Suprapubic skin (tissue), 4 donors: ENCODE results near the gene GRID1. TPM values are rescaled to one million over a fixed set of nuclear protein-coding genes. Genes with fewer than 3 reads are reported as not detected.
A peak's percentile ranks its signal among the peaks of the same experiment; 100 is the strongest.
"Not testable (repeated sequence)": the region's sequence is repeated elsewhere in the genome, so short reads cannot be mapped to it uniquely, and the experiment has no call there.

Experiments
- DNase-seq, 2 donors: peaks; one replicate each; pipeline ENCODE4 v3.0.0-alpha.2; 2019; ENCODE audit warnings: low spot score in 2 of 2
- H3K27ac ChIP-seq: fragments of 200-600 bp; sonication (generic); one replicate; pipeline ENCODE4 v1.5.1; 2019
- H3K27me3 ChIP-seq: fragments of 200-600 bp; sonication (generic); one replicate; pipeline ENCODE4 v1.5.1; 2019
- H3K36me3 ChIP-seq: fragments of 200-600 bp; sonication (generic); one replicate; pipeline ENCODE4 v1.5.1; 2019
- H3K4me1 ChIP-seq: fragments of 200-600 bp; sonication (generic); one replicate; pipeline ENCODE4 v1.5.1; 2019
- H3K4me3 ChIP-seq: fragments of 200-600 bp; sonication (generic); one replicate; pipeline ENCODE4 v1.5.1; 2019; ENCODE audit warnings: mild to moderate bottlenecking
- H3K9me3 ChIP-seq: fragments of 200-600 bp; sonication (generic); one replicate; pipeline ENCODE4 v1.5.1; 2019
- EP300 ChIP-seq: sonication (generic); formaldehyde crosslinking; IDR thresholded peaks from one replicate; pipeline ENCODE4 v1.6.1; 2017; ENCODE audit warnings: antibody characterized with exemption
- POLR2A ChIP-seq, 2 donors: fragments of 450-650 bp; IDR thresholded peaks; one replicate each; pipeline ENCODE4 v1.6.1; 2017; ENCODE audit warnings: antibody characterized with exemption in 2 of 2, mild to moderate bottlenecking in 2 of 2, moderate library complexity in 2 of 2
- POLR2AphosphoS5 ChIP-seq, 3 donors: sonication (generic); formaldehyde crosslinking; IDR thresholded peaks; one replicate each; pipeline ENCODE4 v1.6.1; 2017; ENCODE audit warnings: antibody characterized with exemption in 3 of 3
- WGBS: methylation state at CpG from one replicate; pipeline ENCODE4 v1.1.5; 2018; 5-methylcytosine and 5-hydroxymethylcytosine counted together
- total RNA-seq, 4 donors: library from RNA; depleted of rRNA; stranded (reverse); fragments of >200 nt; gene quantifications; one replicate each; pipeline ENCODE4 v1.1.0, GENCODE V29; 2016
- TF ChIP-seq, protein P1 (sequence below), 2 donors: fragments of 200-600 bp in 1 of 2; fragments of 450-650 bp in 1 of 2; sonication (generic) in 1 of 2; IDR thresholded peaks; one replicate each; pipeline ENCODE4 v1.5.1; 2016 to 2019; ENCODE audit warnings: antibody characterized with exemption in 2 of 2, mild to moderate bottlenecking in 1 of 2, moderate library complexity in 1 of 2

GRID1 gene
- total RNA-seq, 4 donors from 2014 or later: 1.8 to 3.1 (median 2.4) TPM

GRCh38 chr10:86177537-86178155, 188.9 kb downstream of the GRID1 start:
- no peak for TF ChIP-seq EP300
- TF ChIP-seq, protein P1, sequence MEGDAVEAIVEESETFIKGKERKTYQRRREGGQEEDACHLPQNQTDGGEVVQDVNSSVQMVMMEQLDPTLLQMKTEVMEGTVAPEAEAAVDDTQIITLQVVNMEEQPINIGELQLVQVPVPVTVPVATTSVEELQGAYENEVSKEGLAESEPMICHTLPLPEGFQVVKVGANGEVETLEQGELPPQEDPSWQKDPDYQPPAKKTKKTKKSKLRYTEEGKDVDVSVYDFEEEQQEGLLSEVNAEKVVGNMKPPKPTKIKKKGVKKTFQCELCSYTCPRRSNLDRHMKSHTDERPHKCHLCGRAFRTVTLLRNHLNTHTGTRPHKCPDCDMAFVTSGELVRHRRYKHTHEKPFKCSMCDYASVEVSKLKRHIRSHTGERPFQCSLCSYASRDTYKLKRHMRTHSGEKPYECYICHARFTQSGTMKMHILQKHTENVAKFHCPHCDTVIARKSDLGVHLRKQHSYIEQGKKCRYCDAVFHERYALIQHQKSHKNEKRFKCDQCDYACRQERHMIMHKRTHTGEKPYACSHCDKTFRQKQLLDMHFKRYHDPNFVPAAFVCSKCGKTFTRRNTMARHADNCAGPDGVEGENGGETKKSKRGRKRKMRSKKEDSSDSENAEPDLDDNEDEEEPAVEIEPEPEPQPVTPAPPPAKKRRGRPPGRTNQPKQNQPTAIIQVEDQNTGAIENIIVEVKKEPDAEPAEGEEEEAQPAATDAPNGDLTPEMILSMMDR (IDR thresholded peaks at IDR 0.05): no peak
- TF ChIP-seq POLR2A (IDR thresholded peaks at IDR 0.05): no peak
- no peak for TF ChIP-seq POLR2AphosphoS5 (IDR thresholded peaks at IDR 0.05)
- Histone ChIP-seq H3K27ac (no peak overlapping the region), H3K4me3 (no peak overlapping the region), H3K27me3 (no peaks in the 10 kb centered on the region), H3K36me3 (no peaks in the 10 kb centered on the region), H3K9me3 (no peaks in the 10 kb centered on the region), H3K4me1 (no peaks in the 10 kb centered on the region)
- DNase-seq: peak in 1 of 2 donors; percentile 74
- 86% methylated on average over 11 of the region's 11 CpGs for WGBS

GRCh38 chr10:86176850-86177536, 189.6 kb downstream of the GRID1 start:
- WGBS: 68% methylated on average over 10 of the region's 10 CpGs
- no peaks in the 10 kb centered on the region for H3K36me3 ChIP-seq
- H3K4me1 ChIP-seq: no peaks in the 10 kb centered on the region
- H3K27ac ChIP-seq: no peak overlapping the region
- H3K9me3 ChIP-seq: no peaks in the 10 kb centered on the region
- peak; percentile 30 to 55 for DNase-seq
- no peaks in the 10 kb centered on the region for H3K27me3 ChIP-seq
- H3K4me3 ChIP-seq: no peak overlapping the region
- TF ChIP-seq POLR2A (IDR thresholded peaks at IDR 0.05) (no peak), EP300 (no peak), POLR2AphosphoS5 (IDR thresholded peaks at IDR 0.05) (no peak)
- TF ChIP-seq, protein P1 (IDR thresholded peaks at IDR 0.05): no peak

GRCh38 chr10:86175476-86175875, 191.1 kb downstream of the GRID1 start:
- not testable (repeated sequence) for H3K27me3 ChIP-seq, H3K9me3 ChIP-seq, H3K36me3 ChIP-seq, H3K27ac ChIP-seq, H3K4me3 ChIP-seq, H3K4me1 ChIP-seq
- 94% methylated on average over 10 of the region's 10 CpGs for WGBS
- peak in 1 of 2 donors; percentile 26 for DNase-seq

- no peaks in the 10 kb centered on the region for H3K9me3 ChIP-seq
- no peaks in the 10 kb centered on the region for H3K4me1 ChIP-seq
- no peak for TF ChIP-seq EP300
- TF ChIP-seq, protein P1 (IDR thresholded peaks at IDR 0.05): no peak
- no peak for TF ChIP-seq POLR2A (IDR thresholded peaks at IDR 0.05)
- TF ChIP-seq POLR2AphosphoS5 (IDR thresholded peaks at IDR 0.05): no peak
Measured at GRCh38 chr10:86172301-86172700, 194.3 kb downstream of the GRID1 start.

DNA sequence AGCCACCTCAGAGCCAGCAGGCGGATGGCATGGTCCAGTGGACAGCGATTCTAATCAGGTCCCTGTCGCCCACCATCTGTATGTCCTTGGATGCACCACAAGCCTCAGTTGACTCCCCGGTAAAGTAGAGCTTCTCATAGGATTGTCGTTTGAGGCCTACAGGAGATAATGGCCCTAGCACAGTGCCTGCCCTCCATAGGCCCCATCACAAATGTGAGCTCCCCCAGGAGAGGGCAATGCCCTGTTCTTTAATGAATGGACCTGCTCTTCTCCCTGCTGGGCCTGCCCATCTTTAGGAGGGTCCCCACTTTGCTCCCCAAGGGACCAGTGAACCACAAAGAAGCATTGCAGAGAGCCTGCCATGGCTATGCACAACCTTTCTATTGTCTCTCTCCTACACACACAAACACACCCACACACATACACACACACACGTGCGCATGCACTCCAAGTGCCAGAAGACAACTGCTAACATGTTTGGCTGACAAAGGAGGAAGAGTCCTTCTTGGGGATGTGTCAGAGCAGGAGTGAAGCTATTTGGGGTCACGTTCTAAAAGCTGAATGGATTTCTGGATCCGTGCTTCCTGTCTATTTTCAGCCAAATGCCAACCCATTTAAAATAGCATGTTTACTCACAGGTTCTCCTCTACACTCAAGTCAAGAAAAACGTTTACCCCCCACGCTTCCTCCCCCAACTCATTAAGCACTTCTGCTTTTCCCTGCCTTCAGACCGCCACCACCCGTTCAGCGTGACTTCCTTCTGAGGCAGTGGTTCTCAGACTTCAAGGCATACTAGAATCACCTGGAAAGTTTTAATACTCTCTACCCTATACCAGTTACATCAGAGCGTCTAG, 196.1 kb downstream of the GRID1 start:
- Histone ChIP-seq H3K4me3 (no peak overlapping the region), H3K36me3 (no peaks in the 10 kb centered on the region), H3K9me3 (no peaks in the 10 kb centered on the region), H3K4me1 (no peaks in the 10 kb centered on the region), H3K27me3 (no peaks in the 10 kb centered on the region), H3K27ac (no peak overlapping the region)
- no peak for DNase-seq
- TF ChIP-seq EP300 (no peak), POLR2A (IDR thresholded peaks at IDR 0.05) (no peak), POLR2AphosphoS5 (IDR thresholded peaks at IDR 0.05) (no peak)
- TF ChIP-seq, protein P1 (IDR thresholded peaks at IDR 0.05): no peak
- 60% methylated on average over 11 of the region's 15 CpGs for WGBS

More at GRCh38 chr10:86172301-86172700, 194.3 kb downstream of the GRID1 start:
- Histone ChIP-seq H3K27ac (no peak overlapping the region), H3K27me3 (no peaks in the 10 kb centered on the region), H3K4me3 (no peak overlapping the region), H3K36me3 (no peaks in the 10 kb centered on the region)
- DNase-seq: no peak
- 78% methylated on average over 3 of the region's 3 CpGs for WGBS
